Right lobe of liver (tissue), 6 donors: ENCODE data around the gene FAM20C. TPM values are rescaled to one million over a fixed set of nuclear protein-coding genes. Genes with fewer than 3 reads are reported as not detected.
"Not testable (repeated sequence)": the region's sequence is repeated elsewhere in the genome, so short reads cannot be mapped to it uniquely, and the experiment has no call there.

Experiments used
- ATAC-seq, 4 donors: fragments of 200-7000 bp; cut with Tn5 transposase; one replicate each; pipeline ENCODE4 v1.9.1; 2020; ENCODE audit warnings: mild to moderate bottlenecking in 4 of 4, moderate library complexity in 4 of 4
- DNase-seq, 3 donors: peaks; one replicate each; pipeline ENCODE4 v3.0.0-alpha.2; 2020
- H3K27ac ChIP-seq, 3 donors: fragments of 200-600 bp; one replicate each; pipeline ENCODE4 v1.8.0; 2022
- H3K27me3 ChIP-seq, 2 donors: fragments of 200-600 bp; one replicate each; pipeline ENCODE4 v1.8.0; 2022
- H3K36me3 ChIP-seq, 4 donors: fragments of 200-600 bp; sonication (generic) in 1 of 4; one replicate each; pipeline versions ENCODE4 v1.5.1 to v1.8.0; 2017 to 2022; ENCODE audit warnings: control low read depth in 1 of 4
- H3K4me1 ChIP-seq, 4 donors: fragments of 200-600 bp; sonication (generic) in 1 of 4; one replicate each; pipeline versions ENCODE4 v1.5.1 to v1.8.0; 2017 to 2022; ENCODE audit warnings: control low read depth in 1 of 4
- H3K4me3 ChIP-seq, 3 donors: fragments of 200-600 bp; one replicate each; pipeline ENCODE4 v1.8.0; 2022
- H3K9me3 ChIP-seq, 4 donors: fragments of 200-600 bp; sonication (generic) in 1 of 4; one replicate each; pipeline versions ENCODE4 v1.5.1 to v1.8.0; 2017 to 2022; ENCODE audit warnings: control low read depth in 1 of 4
- CTCF ChIP-seq, 4 donors: fragments of 200-600 bp in 3 of 4; fragments of 450-650 bp in 1 of 4; IDR thresholded peaks; one replicate each; pipeline versions ENCODE4 v1.5.1 to v1.8.0; 2016 to 2022; ENCODE audit warnings: antibody characterized with exemption in 4 of 4, mild to moderate bottlenecking in 2 of 4
- POLR2A ChIP-seq: fragments of 450-650 bp; IDR thresholded peaks from one replicate; pipeline ENCODE4 v1.6.1; 2017; ENCODE audit warnings: antibody characterized with exemption, mild to moderate bottlenecking
- WGBS: methylation state at CpG from one replicate; pipeline ENCODE4 v1.1.6; 2018; ENCODE audit warnings: low coverage, low lambda C conversion rate; ENCODE audit not compliant: insufficient coverage; ENCODE audit errors: missing lambda C conversion rate; 5-methylcytosine and 5-hydroxymethylcytosine counted together
- intact Hi-C, 2 donors: fragments of 100-400 bp; cut with DNase I; formaldehyde crosslinking; loops; one replicate each; pipeline versions ENCODE4 v1.11.2 to v1.14.1; 2022
- total RNA-seq, 6 experiments: library from RNA; depleted of rRNA in 2 of 6; stranded (reverse); fragments of >200 nt in 2 of 6; fragmentation: NEBNext Ultra II Directional in 3 of 6; extraction: Animal tissue kit (Norgen Biotek cat#: 25700) in 3 of 6; gene quantifications; one replicate each; pipeline versions ENCODE4 v1.1.0 to v1.2.4, GENCODE V29; 2016 to 2023
- donor health status: DM: no; HTN: yes; CAD: no.
- donor health status: DM: no; HTN: no; CAD: no.
- donor health status: DM: no; HTN: no; CAD: no.
- donor health status: DM: no; HTN: yes; CAD: no.
- donor health status: DM: no; HTN: yes; CAD: no.

FAM20C gene
- total RNA-seq, 6 experiments from 2014 or later = 32.1 to 73.8 (median 57.3) TPM

DNA sequence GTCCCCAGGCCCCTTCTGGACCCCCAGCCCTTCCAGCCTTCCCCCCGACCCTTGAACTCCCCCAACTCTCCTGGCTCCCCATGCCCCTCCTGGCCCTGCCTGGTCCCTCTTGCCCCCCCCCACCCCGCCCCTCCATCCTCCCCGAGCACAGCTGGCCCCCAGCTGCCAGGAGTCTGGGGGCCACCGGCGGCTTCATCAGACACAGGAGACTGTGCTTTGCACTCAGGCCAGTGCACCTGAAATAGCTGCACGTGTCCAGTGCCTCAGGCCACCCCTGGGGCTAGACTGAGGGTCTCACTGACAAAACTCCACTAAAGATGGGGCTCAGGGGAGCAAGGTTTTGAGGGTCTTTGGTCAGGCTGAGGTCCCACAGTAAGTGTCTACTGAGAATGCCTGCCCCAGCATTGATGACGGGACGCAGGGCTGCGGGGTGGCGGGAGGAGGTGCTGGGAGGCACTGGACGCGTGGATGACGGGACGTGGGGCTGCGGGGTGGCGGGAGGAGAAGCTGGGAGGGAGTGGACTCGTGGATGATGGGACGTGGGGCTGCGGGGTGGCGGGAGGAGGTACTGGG is 104.1 kb downstream of the FAM20C start:
- ATAC-seq (no peak), DNase-seq (no peak)
- Histone ChIP-seq H3K4me3 (no peak overlapping the region), H3K27me3 (peaks cover 0 to 6% of the 10 kb centered on the region in 2 donors), H3K9me3 (no peaks in the 10 kb centered on the region), H3K27ac (no peak overlapping the region), H3K36me3 (no peaks in the 10 kb centered on the region), H3K4me1 (no peaks in the 10 kb centered on the region)
- TF ChIP-seq POLR2A (no peak), CTCF (IDR thresholded peaks at IDR 0.05) (no peak)
- intact Hi-C loops = no loop called here
- WGBS = 77% methylated on average over 20 of the region's 20 CpGs

- intact Hi-C loops, ATAC-seq, H3K36me3 ChIP-seq, H3K9me3 ChIP-seq, DNase-seq, H3K27ac ChIP-seq, H3K4me3 ChIP-seq, H3K4me1 ChIP-seq, H3K27me3 ChIP-seq: not testable (repeated sequence)
- 84% methylated on average over 17 of the region's 24 CpGs for WGBS
Observed at GRCh38 chr7:297141-297540, 104.8 kb downstream of the FAM20C start.

DNA sequence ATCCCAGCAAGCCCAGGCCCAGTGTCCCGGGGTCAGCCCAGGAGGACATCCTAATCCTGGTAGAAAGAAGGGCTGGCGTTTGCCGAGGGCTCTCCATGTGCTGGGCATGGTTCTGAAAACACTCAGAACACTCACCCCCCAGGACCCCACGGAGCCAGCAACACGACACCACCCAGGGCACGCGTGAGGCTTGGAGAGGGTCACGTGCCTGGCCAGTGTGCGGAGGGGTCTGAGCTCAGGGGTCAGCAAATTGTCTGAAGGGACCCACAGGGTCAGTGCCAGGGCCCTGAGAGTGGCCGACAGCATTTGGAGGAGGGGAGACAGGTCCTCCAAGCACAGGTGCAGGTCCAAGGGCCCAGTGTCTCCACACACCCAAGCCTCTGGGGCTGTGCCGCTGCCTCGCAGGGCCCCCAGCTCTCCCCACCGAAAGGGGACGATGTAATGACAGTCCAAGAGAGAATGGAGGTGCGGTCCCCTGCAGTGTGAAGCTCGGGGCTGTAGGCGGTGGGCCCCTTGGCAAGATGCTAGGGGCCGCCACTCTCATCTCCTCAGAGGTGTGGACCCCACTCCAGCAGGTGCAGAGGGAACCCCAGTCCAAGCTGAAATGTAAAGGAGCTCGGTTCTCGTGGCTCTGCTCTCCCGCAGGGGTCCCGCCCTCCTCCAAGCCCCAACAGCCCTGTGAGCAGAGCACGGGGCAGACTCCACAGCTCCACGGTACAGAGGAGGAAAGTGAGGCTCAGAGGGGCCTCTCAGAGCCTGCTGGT is 105.4 kb downstream of the FAM20C start:
- intact Hi-C loops = no loop called here

DNA sequence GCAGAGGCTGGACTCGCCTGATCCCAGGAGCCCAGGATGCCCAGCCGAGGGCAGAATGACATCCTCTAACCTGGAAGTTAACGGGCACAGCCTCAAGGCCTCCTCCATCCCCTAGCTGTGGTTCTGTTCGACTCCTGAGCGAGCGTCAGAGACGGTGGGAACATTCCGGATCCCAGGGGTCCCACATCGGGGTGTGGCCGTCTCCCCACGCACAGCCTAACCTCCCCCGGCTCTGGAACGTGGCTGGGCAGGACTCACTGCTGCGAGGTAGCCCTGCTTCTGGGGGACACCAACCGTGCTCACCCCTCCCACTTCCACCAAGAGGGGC is 106.0 kb downstream of the FAM20C start:
- Histone ChIP-seq H3K4me3 (no peak overlapping the region), H3K27ac (no peak overlapping the region), H3K9me3 (no peaks in the 10 kb centered on the region), H3K36me3 (no peaks in the 10 kb centered on the region), H3K4me1 (no peaks in the 10 kb centered on the region), H3K27me3 (no peaks in the 10 kb centered on the region)
- TF ChIP-seq POLR2A (no peak), CTCF (IDR thresholded peaks at IDR 0.05) (no peak)
- intact Hi-C loops = no loop called here
- WGBS = no CpG with 5 or more reads among the region's 15 CpGs
- ATAC-seq (no peak), DNase-seq (no peak)

More for the DNA sequence above, 105.4 kb downstream of the FAM20C start:
- Histone ChIP-seq H3K4me3 (no peak overlapping the region), H3K36me3 (no peaks in the 10 kb centered on the region), H3K27me3 (peaks cover 0 to 4% of the 10 kb centered on the region in 2 donors), H3K4me1 (no peaks in the 10 kb centered on the region), H3K9me3 (no peaks in the 10 kb centered on the region), H3K27ac (no peak overlapping the region)
- no peak for TF ChIP-seq CTCF (IDR thresholded peaks at IDR 0.05)
- ATAC-seq = no peak
- 91% methylated on average over 4 of the region's 24 CpGs for WGBS
- DNase-seq = no peak

GRCh38 chr7:298743-299142 is 106.4 kb downstream of the FAM20C start:
- no peak for TF ChIP-seq CTCF (IDR thresholded peaks at IDR 0.05)
- no peak for TF ChIP-seq POLR2A
- H3K9me3 ChIP-seq = no peaks in the 10 kb centered on the region
- no peak overlapping the region for H3K27ac ChIP-seq
- no peaks in the 10 kb centered on the region for H3K4me1 ChIP-seq
- intact Hi-C loops = no loop called here
- H3K4me3 ChIP-seq = no peak overlapping the region
- WGBS = 85% methylated on average over 13 of the region's 13 CpGs
- ATAC-seq (no peak), DNase-seq (no peak)
- no peaks in the 10 kb centered on the region for H3K27me3 ChIP-seq
- no peaks in the 10 kb centered on the region for H3K36me3 ChIP-seq
